H1 (cell line): ENCODE measurements around the gene DLG5. TPM values are rescaled to one million over a fixed set of nuclear protein-coding genes. Genes with fewer than 3 reads are reported as not detected.

Experiments used
- ASH2L ChIP-seq: fragments of 200-600, 300-600 bp; sonication (generic); IDR thresholded peaks from one replicate; pipeline ENCODE4 v1.7.1; 2017; ENCODE audit warnings: low read length
- ATF2 ChIP-seq: IDR thresholded peaks from 2 replicates; pipeline ENCODE4 v1.6.1; 2012; ENCODE audit warnings: low read length, inconsistent platforms
- BRCA1 ChIP-seq: IDR thresholded peaks from 2 replicates; pipeline ENCODE4 v1.6.1; 2012; ENCODE audit warnings: low read depth, low read length, improper control_type of control experiment
- CHD2 ChIP-seq: IDR thresholded peaks from 2 replicates; pipeline ENCODE4 v1.6.1; 2012; ENCODE audit warnings: low read length, improper control_type of control experiment
- KDM1A ChIP-seq: fragments of 200-600, 300-600 bp; sonication (generic); IDR thresholded peaks from 2 replicates; pipeline ENCODE4 v1.7.1; 2016; ENCODE audit warnings: mild to moderate bottlenecking, low read length, borderline replicate concordance
- KDM4A ChIP-seq: IDR thresholded peaks from one replicate; pipeline ENCODE4 v1.7.1; 2012; ENCODE audit warnings: low read depth, mild to moderate bottlenecking, moderate library complexity, low read length, inconsistent platforms; ENCODE audit not compliant: severe bottlenecking
- NANOG ChIP-seq: IDR thresholded peaks from 2 replicates; pipeline ENCODE4 v1.6.1; 2011; ENCODE audit warnings: low read length, low read depth, mild to moderate bottlenecking, inconsistent platforms; ENCODE audit not compliant: insufficient read depth, poor library complexity, severe bottlenecking
- PHF8 ChIP-seq: fragments of 200-600 bp; sonication (generic); conservative IDR thresholded peaks from 2 replicates; pipeline ENCODE4 v1.7.1; 2012; ENCODE audit warnings: low read depth, mild to moderate bottlenecking, inconsistent platforms, low read length, moderate library complexity
- polyA plus RNA-seq, 7 experiments: library from polyadenylated mRNA; depleted of rRNA in 3 of 7; stranded (reverse) in 5 of 7; unstranded in 2 of 7; fragments of >200 nt in 5 of 7; fragments of 200-250 nt in 2 of 7; gene quantifications; 1 replicate in 5 of 7; 2 replicates in 1 of 7; 4 replicates in 1 of 7; pipeline versions ENCODE4 v1.2.1 to v1.2.3, GENCODE V29; 2011 to 2013; ENCODE audit warnings: missing spikeins in 2 of 7, mixed read lengths in 2 of 7
- total RNA-seq: library from RNA; stranded (reverse); fragmentation: NEBNext Ultra II Directional; extraction: Animal tissue kit (Norgen Biotek cat#: 25700); gene quantifications from 2 replicates; pipeline ENCODE4 v1.2.1, GENCODE V29; 2021

DLG5 gene
- total and polyA plus RNA-seq, 2 of the 8 experiments (the other 6 are each of a cell fraction or from before 2014, with no cell fraction given), result 15.6 to 71.4 TPM

- TF ChIP-seq ATF2, result no peak
- no peak for TF ChIP-seq KDM4A
- TF ChIP-seq ASH2L, result no peak
- TF ChIP-seq CHD2, result no peak
- no peak for TF ChIP-seq PHF8
- no peak for TF ChIP-seq BRCA1
- no peak for TF ChIP-seq NANOG
- no peak for TF ChIP-seq KDM1A
These were observed 132.7 kb downstream of the DLG5 start (continued) for GRCh38 chr10:77793831-77794230.
